Muscle layer of duodenum (tissue), 2 donors: Measurements from ENCODE around the gene ZNF628.
A peak's percentile ranks its signal among the peaks of the same experiment; 100 is the strongest.

ENCODE experiments used
- H3K27ac ChIP-seq: one replicate; pipeline ENCODE4 v1.7.0; 2013; ENCODE audit warnings: mild to moderate bottlenecking, low read length
- H3K27me3 ChIP-seq: one replicate; pipeline ENCODE4 v1.7.0; 2013; ENCODE audit warnings: low read depth, mild to moderate bottlenecking, control low read depth, low read length
- H3K36me3 ChIP-seq, 2 donors: one replicate each; pipeline ENCODE4 v1.7.0; 2013; ENCODE audit warnings: low read length in 2 of 2, control low read depth in 1 of 2, mild to moderate bottlenecking in 1 of 2; ENCODE audit not compliant: insufficient read depth in 2 of 2, control insufficient read depth in 1 of 2
- H3K4me1 ChIP-seq, 2 donors: one replicate each; pipeline ENCODE4 v1.7.0; 2013; ENCODE audit warnings: low read length in 2 of 2, mild to moderate bottlenecking in 2 of 2, control low read depth in 1 of 2, moderate library complexity in 1 of 2; ENCODE audit not compliant: insufficient read depth in 2 of 2, control insufficient read depth in 1 of 2
- H3K4me3 ChIP-seq, 2 donors: one replicate each; pipeline ENCODE4 v1.7.0; 2013; ENCODE audit warnings: low read length in 2 of 2, low read depth in 1 of 2, mild to moderate bottlenecking in 1 of 2
- H3K9me3 ChIP-seq, 2 donors: one replicate each; pipeline ENCODE4 v1.7.0; 2013; ENCODE audit warnings: low read length in 2 of 2, control low read depth in 1 of 2, mild to moderate bottlenecking in 1 of 2; ENCODE audit not compliant: control insufficient read depth in 1 of 2
- donor health status: healthy.

ZNF628 gene

GRCh38 chr19:55451965-55452748 lies 24.3 kb upstream of the ZNF628 start:
- Histone ChIP-seq H3K9me3 (no peaks in the 10 kb centered on the region), H3K27ac (no peak overlapping the region), H3K36me3 (peaks cover 0 to 22% of the 10 kb centered on the region in 2 donors), H3K4me3 (peak overlapping the region in 1 of 2 donors; percentile 35), H3K4me1 (peaks cover 0 to 13% of the 10 kb centered on the region in 2 donors), H3K27me3 (peaks cover 26% of the 10 kb centered on the region)

- Histone ChIP-seq H3K4me3 (no peak overlapping the region), H3K27ac (no peak overlapping the region)
Observed at GRCh38 chr19:55452749-55453346, 23.6 kb upstream of the ZNF628 start.

GRCh38 chr19:55453511-55454260 lies 22.7 kb upstream of the ZNF628 start:
- peaks cover 0 to 22% of the 10 kb centered on the region in 2 donors for H3K36me3 ChIP-seq
- no peak overlapping the region for H3K27ac ChIP-seq
- no peak overlapping the region for H3K4me3 ChIP-seq
- H3K9me3 ChIP-seq = no peaks in the 10 kb centered on the region
- peaks cover 24% of the 10 kb centered on the region for H3K27me3 ChIP-seq
- H3K4me1 ChIP-seq = peaks cover 0 to 13% of the 10 kb centered on the region in 2 donors

More at GRCh38 chr19:55452749-55453346, 23.6 kb upstream of the ZNF628 start:
- Histone ChIP-seq H3K9me3 (no peaks in the 10 kb centered on the region), H3K27me3 (peaks cover 24% of the 10 kb centered on the region), H3K4me1 (peaks cover 0 to 13% of the 10 kb centered on the region in 2 donors), H3K36me3 (peaks cover 0 to 22% of the 10 kb centered on the region in 2 donors)

GRCh38 chr19:55454787-55455243 lies 21.6 kb upstream of the ZNF628 start:
- no peaks in the 10 kb centered on the region for H3K9me3 ChIP-seq
- H3K4me1 ChIP-seq = peaks cover 0 to 18% of the 10 kb centered on the region in 2 donors
- H3K27ac ChIP-seq = no peak overlapping the region
- H3K4me3 ChIP-seq = no peak overlapping the region
- peaks cover 0 to 22% of the 10 kb centered on the region in 2 donors for H3K36me3 ChIP-seq
- peaks cover 14% of the 10 kb centered on the region for H3K27me3 ChIP-seq

GRCh38 chr19:55455576-55456235 lies 20.7 kb upstream of the ZNF628 start:
- H3K4me1 ChIP-seq = peaks cover 5 to 27% of the 10 kb centered on the region in 2 donors
- peaks cover 8% of the 10 kb centered on the region for H3K27me3 ChIP-seq
- H3K9me3 ChIP-seq = no peaks in the 10 kb centered on the region
- no peak overlapping the region for H3K27ac ChIP-seq
- H3K36me3 ChIP-seq = peaks cover 0 to 22% of the 10 kb centered on the region in 2 donors
- no peak overlapping the region for H3K4me3 ChIP-seq

- no peak overlapping the region for H3K4me3 ChIP-seq
- peaks cover 5 to 29% of the 10 kb centered on the region in 2 donors for H3K4me1 ChIP-seq
Observed at GRCh38 chr19:55456347-55456746, 20.1 kb upstream of the ZNF628 start.

GRCh38 chr19:55457683-55458457 lies 18.5 kb upstream of the ZNF628 start:
- Histone ChIP-seq H3K4me3 (no peak overlapping the region), H3K4me1 (peaks cover 5 to 25% of the 10 kb centered on the region in 2 donors), H3K27me3 (no peaks in the 10 kb centered on the region), H3K36me3 (peaks cover 0 to 22% of the 10 kb centered on the region in 2 donors), H3K9me3 (no peaks in the 10 kb centered on the region), H3K27ac (no peak overlapping the region)

More at GRCh38 chr19:55456347-55456746, 20.1 kb upstream of the ZNF628 start:
- H3K36me3 ChIP-seq = peaks cover 0 to 22% of the 10 kb centered on the region in 2 donors
- H3K27ac ChIP-seq = no peak overlapping the region
- H3K9me3 ChIP-seq = no peaks in the 10 kb centered on the region
- peaks cover 6% of the 10 kb centered on the region for H3K27me3 ChIP-seq

GRCh38 chr19:55459551-55459949 lies 16.9 kb upstream of the ZNF628 start:
- H3K4me1 ChIP-seq = peaks cover 5 to 25% of the 10 kb centered on the region in 2 donors
- H3K27ac ChIP-seq = peak overlapping the region; percentile 54
- peak overlapping the region in 1 of 2 donors; percentile 93 for H3K4me3 ChIP-seq

GRCh38 chr19:55459950-55460657 lies 16.3 kb upstream of the ZNF628 start:
- H3K4me3 ChIP-seq = peak overlapping the region; percentile 66 to 93
- H3K4me1 ChIP-seq = peaks cover 5 to 25% of the 10 kb centered on the region in 2 donors
- no peaks in the 10 kb centered on the region for H3K9me3 ChIP-seq
- H3K36me3 ChIP-seq = peaks cover 0 to 12% of the 10 kb centered on the region in 2 donors
- peak overlapping the region; percentile 54 for H3K27ac ChIP-seq
- no peaks in the 10 kb centered on the region for H3K27me3 ChIP-seq

More at GRCh38 chr19:55459551-55459949, 16.9 kb upstream of the ZNF628 start:
- H3K27me3 ChIP-seq = no peaks in the 10 kb centered on the region
- H3K9me3 ChIP-seq = no peaks in the 10 kb centered on the region
- H3K36me3 ChIP-seq = peaks cover 0 to 14% of the 10 kb centered on the region in 2 donors
